ENCODE data around the gene CRACR2B.

The CRACR2B gene

GRCh38 chr11:869399-870126, 41.8 kb downstream of the CRACR2B start:
- no peak overlapping the region for H3K4me3 ChIP-seq (ENCODE audit: low read depth, low read length)
- H3K4me1 ChIP-seq (ENCODE audit: control insufficient read depth, insufficient read depth, low read length) = peaks cover 4% of the 10 kb centered on the region; the same call in 1 of the 2 replicates
- H3K36me3 ChIP-seq (ENCODE audit: control insufficient read depth, insufficient read depth, low read length) = peaks cover 37% of the 10 kb centered on the region
- H3K27me3 ChIP-seq (ENCODE audit: control insufficient read depth, insufficient read depth, low read length) = no peaks in the 10 kb centered on the region
- no peak overlapping the region for H3K9ac ChIP-seq (ENCODE audit: low read length)
- no peak overlapping the region for H3K27ac ChIP-seq (ENCODE audit: low read depth, low read length)
- H3K9me3 ChIP-seq (ENCODE audit: control insufficient read depth, insufficient read depth, low read depth, low read length) = no peaks in the 10 kb centered on the region

- no peak overlapping the region for H3K27ac ChIP-seq (ENCODE audit: low read depth, low read length)
- H3K4me3 ChIP-seq (ENCODE audit: low read depth, low read length) = no peak overlapping the region
- H3K36me3 ChIP-seq (ENCODE audit: control insufficient read depth, insufficient read depth, low read length) = peaks cover 40% of the 10 kb centered on the region
- no peak overlapping the region for H3K9ac ChIP-seq (ENCODE audit: low read length)
- H3K27me3 ChIP-seq (ENCODE audit: control insufficient read depth, insufficient read depth, low read length) = no peaks in the 10 kb centered on the region
- peaks cover 4% of the 10 kb centered on the region; the same call in 1 of the 2 replicates for H3K4me1 ChIP-seq (ENCODE audit: control insufficient read depth, insufficient read depth, low read length)
- no peaks in the 10 kb centered on the region for H3K9me3 ChIP-seq (ENCODE audit: control insufficient read depth, insufficient read depth, low read depth, low read length)
These were observed 42.4 kb downstream of the CRACR2B start for GRCh38 chr11:870127-870413.

GRCh38 chr11:870418-870817, 42.7 kb downstream of the CRACR2B start:
- Histone ChIP-seq H3K27me3 (ENCODE audit: control insufficient read depth, insufficient read depth, low read length) (no peaks in the 10 kb centered on the region), H3K27ac (ENCODE audit: low read depth, low read length) (no peak overlapping the region), H3K9ac (ENCODE audit: low read length) (no peak overlapping the region), H3K4me1 (ENCODE audit: control insufficient read depth, insufficient read depth, low read length) (peaks cover 4% of the 10 kb centered on the region; the same call in 1 of the 2 replicates), H3K36me3 (ENCODE audit: control insufficient read depth, insufficient read depth, low read length) (peaks cover 43% of the 10 kb centered on the region), H3K4me3 (ENCODE audit: low read depth, low read length) (no peak overlapping the region), H3K9me3 (ENCODE audit: control insufficient read depth, insufficient read depth, low read depth, low read length) (no peaks in the 10 kb centered on the region)

GRCh38 chr11:871472-871871, 43.8 kb downstream of the CRACR2B start:
- no peaks in the 10 kb centered on the region for H3K27me3 ChIP-seq (ENCODE audit: control insufficient read depth, insufficient read depth, low read length)
- no peak overlapping the region for H3K9ac ChIP-seq (ENCODE audit: low read length)
- peaks cover 4% of the 10 kb centered on the region; the same call in 1 of the 2 replicates for H3K4me1 ChIP-seq (ENCODE audit: control insufficient read depth, insufficient read depth, low read length)
- H3K4me3 ChIP-seq (ENCODE audit: low read depth, low read length) = no peak overlapping the region
- no peaks in the 10 kb centered on the region for H3K9me3 ChIP-seq (ENCODE audit: control insufficient read depth, insufficient read depth, low read depth, low read length)
- peaks cover 49% of the 10 kb centered on the region for H3K36me3 ChIP-seq (ENCODE audit: control insufficient read depth, insufficient read depth, low read length)
- H3K27ac ChIP-seq (ENCODE audit: low read depth, low read length) = no peak overlapping the region

GRCh38 chr11:872799-873198, 45.1 kb downstream of the CRACR2B start:
- Histone ChIP-seq H3K36me3 (ENCODE audit: control insufficient read depth, insufficient read depth, low read length) (peaks cover 50% of the 10 kb centered on the region), H3K4me1 (ENCODE audit: control insufficient read depth, insufficient read depth, low read length) (peaks cover 4% of the 10 kb centered on the region; the same call in 1 of the 2 replicates)

GRCh38 chr11:873706-874105, 46.0 kb downstream of the CRACR2B start:
- Histone ChIP-seq H3K27me3 (ENCODE audit: control insufficient read depth, insufficient read depth, low read length) (no peaks in the 10 kb centered on the region), H3K4me1 (ENCODE audit: control insufficient read depth, insufficient read depth, low read length) (peaks cover 4% of the 10 kb centered on the region; the same call in 1 of the 2 replicates), H3K9me3 (ENCODE audit: control insufficient read depth, insufficient read depth, low read depth, low read length) (no peaks in the 10 kb centered on the region), H3K9ac (ENCODE audit: low read length) (no peak overlapping the region), H3K36me3 (ENCODE audit: control insufficient read depth, insufficient read depth, low read length) (peaks cover 45% of the 10 kb centered on the region), H3K27ac (ENCODE audit: low read depth, low read length) (no peak overlapping the region), H3K4me3 (ENCODE audit: low read depth, low read length) (no peak overlapping the region)

More at GRCh38 chr11:872799-873198, 45.1 kb downstream of the CRACR2B start:
- Histone ChIP-seq H3K4me3 (ENCODE audit: low read depth, low read length) (no peak overlapping the region), H3K9me3 (ENCODE audit: control insufficient read depth, insufficient read depth, low read depth, low read length) (no peaks in the 10 kb centered on the region), H3K9ac (ENCODE audit: low read length) (no peak overlapping the region), H3K27ac (ENCODE audit: low read depth, low read length) (no peak overlapping the region), H3K27me3 (ENCODE audit: control insufficient read depth, insufficient read depth, low read length) (no peaks in the 10 kb centered on the region)

GRCh38 chr11:875203-875602, 47.5 kb downstream of the CRACR2B start:
- H3K9ac ChIP-seq (ENCODE audit: low read length) = no peak overlapping the region
- no peaks in the 10 kb centered on the region for H3K9me3 ChIP-seq (ENCODE audit: control insufficient read depth, insufficient read depth, low read depth, low read length)
- no peak overlapping the region for H3K27ac ChIP-seq (ENCODE audit: low read depth, low read length)
- H3K4me3 ChIP-seq (ENCODE audit: low read depth, low read length) = no peak overlapping the region
- no peaks in the 10 kb centered on the region for H3K27me3 ChIP-seq (ENCODE audit: control insufficient read depth, insufficient read depth, low read length)
- H3K4me1 ChIP-seq (ENCODE audit: control insufficient read depth, insufficient read depth, low read length) = no peaks in the 10 kb centered on the region
- peaks cover 48% of the 10 kb centered on the region for H3K36me3 ChIP-seq (ENCODE audit: control insufficient read depth, insufficient read depth, low read length)

GRCh38 chr11:875769-876301, 48.1 kb downstream of the CRACR2B start:
- H3K36me3 ChIP-seq (ENCODE audit: control insufficient read depth, insufficient read depth, low read length) = peaks cover 54% of the 10 kb centered on the region
- H3K9me3 ChIP-seq (ENCODE audit: control insufficient read depth, insufficient read depth, low read depth, low read length) = no peaks in the 10 kb centered on the region
- H3K9ac ChIP-seq (ENCODE audit: low read length) = no peak overlapping the region
- no peak overlapping the region for H3K4me3 ChIP-seq (ENCODE audit: low read depth, low read length)
- no peaks in the 10 kb centered on the region for H3K27me3 ChIP-seq (ENCODE audit: control insufficient read depth, insufficient read depth, low read length)
- no peaks in the 10 kb centered on the region for H3K4me1 ChIP-seq (ENCODE audit: control insufficient read depth, insufficient read depth, low read length)
- H3K27ac ChIP-seq (ENCODE audit: low read depth, low read length) = no peak overlapping the region

GRCh38 chr11:876545-876944, 48.8 kb downstream of the CRACR2B start:
- H3K27ac ChIP-seq (ENCODE audit: low read depth, low read length) = no peak overlapping the region
- H3K4me3 ChIP-seq (ENCODE audit: low read depth, low read length) = no peak overlapping the region
- H3K4me1 ChIP-seq (ENCODE audit: control insufficient read depth, insufficient read depth, low read length) = no peaks in the 10 kb centered on the region
- H3K27me3 ChIP-seq (ENCODE audit: control insufficient read depth, insufficient read depth, low read length) = no peaks in the 10 kb centered on the region
- H3K9me3 ChIP-seq (ENCODE audit: control insufficient read depth, insufficient read depth, low read depth, low read length) = no peaks in the 10 kb centered on the region
- H3K36me3 ChIP-seq (ENCODE audit: control insufficient read depth, insufficient read depth, low read length) = peaks cover 52% of the 10 kb centered on the region
- no peak overlapping the region for H3K9ac ChIP-seq (ENCODE audit: low read length)

GRCh38 chr11:877565-877964, 49.8 kb downstream of the CRACR2B start:
- peaks cover 52% of the 10 kb centered on the region for H3K36me3 ChIP-seq (ENCODE audit: control insufficient read depth, insufficient read depth, low read length)
- no peak overlapping the region for H3K4me3 ChIP-seq (ENCODE audit: low read depth, low read length)
- H3K9ac ChIP-seq (ENCODE audit: low read length) = no peak overlapping the region
- no peaks in the 10 kb centered on the region for H3K4me1 ChIP-seq (ENCODE audit: control insufficient read depth, insufficient read depth, low read length)
- no peaks in the 10 kb centered on the region for H3K27me3 ChIP-seq (ENCODE audit: control insufficient read depth, insufficient read depth, low read length)
- no peak overlapping the region for H3K27ac ChIP-seq (ENCODE audit: low read depth, low read length)
- no peaks in the 10 kb centered on the region for H3K9me3 ChIP-seq (ENCODE audit: control insufficient read depth, insufficient read depth, low read depth, low read length)

- Histone ChIP-seq H3K4me3 (ENCODE audit: low read depth, low read length) (no peak overlapping the region), H3K9ac (ENCODE audit: low read length) (no peak overlapping the region), H3K27me3 (ENCODE audit: control insufficient read depth, insufficient read depth, low read length) (no peaks in the 10 kb centered on the region), H3K27ac (ENCODE audit: low read depth, low read length) (no peak overlapping the region), H3K36me3 (ENCODE audit: control insufficient read depth, insufficient read depth, low read length) (peaks cover 52% of the 10 kb centered on the region), H3K9me3 (ENCODE audit: control insufficient read depth, insufficient read depth, low read depth, low read length) (no peaks in the 10 kb centered on the region), H3K4me1 (ENCODE audit: control insufficient read depth, insufficient read depth, low read length) (no peaks in the 10 kb centered on the region)
These were observed 52.7 kb downstream of the CRACR2B start for GRCh38 chr11:880447-880846.

All from HUES6 (cell line).